K562 (cell line): ENCODE measurements around the gene DNASE1L1. TPM values are rescaled to one million over a fixed set of nuclear protein-coding genes. Genes with fewer than 3 reads are reported as not detected.

ENCODE experiments used
- BCOR ChIP-seq: fragments of 450-650 bp; IDR thresholded peaks from 2 replicates; pipeline ENCODE4 v1.6.1; 2016
- CBX5 ChIP-seq: IDR thresholded peaks from 2 replicates; pipeline ENCODE4 v1.6.1; 2014; ENCODE audit warnings: low read depth, borderline replicate concordance
- EHMT2 ChIP-seq: fragments of 450-650 bp; IDR thresholded peaks from 2 replicates; pipeline ENCODE4 v1.6.1; 2018; ENCODE audit warnings: antibody characterized with exemption
- FOXA3 ChIP-seq, 2 experiments: fragments of 450-650 bp in 1 of 2; sonication (generic) in 1 of 2; formaldehyde crosslinking; IDR thresholded peaks in 1 of 2; conservative IDR thresholded peaks in 1 of 2; 2 replicates each; pipeline versions ENCODE4 v1.4.0 to v1.8.0; 2020 to 2022; ENCODE audit warnings: mild to moderate bottlenecking in 2 of 2, missing genetic modification reagents in 1 of 2
- GABPB2 ChIP-seq: fragments of 250-450 bp; sonication (Bioruptor Pico); conservative IDR thresholded peaks from 2 replicates; pipeline ENCODE4 v1.5.1; 2021; ENCODE audit warnings: mild to moderate bottlenecking
- HDAC2 ChIP-seq: fragments of 450-650 bp; IDR thresholded peaks from 2 replicates; pipeline ENCODE4 v1.6.1; 2016; ENCODE audit warnings: mild to moderate bottlenecking
- ILF3 ChIP-seq: fragments of 450-650 bp; IDR thresholded peaks from 2 replicates; pipeline ENCODE4 v1.6.1; 2018; ENCODE audit warnings: antibody characterized with exemption, mild to moderate bottlenecking, moderate library complexity, borderline replicate concordance
- MECOM ChIP-seq: fragments of 250-450 bp; sonication (Bioruptor Pico); IDR thresholded peaks from 2 replicates; pipeline ENCODE4 v1.8.0; 2022; ENCODE audit warnings: inconsistent platforms
- MED1 ChIP-seq: sonication (generic); formaldehyde crosslinking; IDR thresholded peaks from 2 replicates; pipeline ENCODE4 v1.8.1; 2023; ENCODE audit warnings: missing genetic modification reagents, borderline replicate concordance
- MEIS2 ChIP-seq: fragments of 450-650 bp; IDR thresholded peaks from 2 replicates; pipeline ENCODE4 v1.6.1; 2014; ENCODE audit warnings: mild to moderate bottlenecking; ENCODE audit not compliant: partially characterized antibody
- NELFE ChIP-seq: IDR thresholded peaks from 2 replicates; pipeline ENCODE4 v1.6.1; 2011; ENCODE audit warnings: mild to moderate bottlenecking; ENCODE audit not compliant: insufficient read depth, insufficient read length
- NFYB ChIP-seq: IDR thresholded peaks from 2 replicates; pipeline ENCODE4 v1.6.1; 2011; ENCODE audit warnings: mild to moderate bottlenecking, moderate library complexity; ENCODE audit not compliant: insufficient read length; ENCODE audit errors: extremely low read depth
- NR3C1 ChIP-seq: sonication (generic); formaldehyde crosslinking; IDR thresholded peaks from 2 replicates; pipeline ENCODE4 v1.8.1; 2022; ENCODE audit warnings: missing genetic modification reagents
- NUFIP1 ChIP-seq: fragments of 450-650 bp; IDR thresholded peaks from 2 replicates; pipeline ENCODE4 v1.6.1; 2018; ENCODE audit not compliant: partially characterized antibody
- PCBP1 ChIP-seq: fragments of 200-400 bp; formaldehyde crosslinking; IDR thresholded peaks from 2 replicates; pipeline ENCODE4 v1.6.1; 2018; ENCODE audit warnings: mild to moderate bottlenecking, low read depth, low read length; ENCODE audit not compliant: poor library complexity, severe bottlenecking
- PHB2 ChIP-seq: fragments of 450-650 bp; IDR thresholded peaks from 2 replicates; pipeline ENCODE4 v1.6.1; 2017; ENCODE audit warnings: low read depth
- POLR2G ChIP-seq: fragments of 200-400 bp; formaldehyde crosslinking; IDR thresholded peaks from 2 replicates; pipeline ENCODE4 v1.6.1; 2017; ENCODE audit warnings: low read depth, mild to moderate bottlenecking, antibody characterized with exemption, low read length, moderate library complexity
- RBM39 ChIP-seq: fragments of 200-400 bp; formaldehyde crosslinking; optimal IDR thresholded peaks from 2 replicates; pipeline ENCODE3; 2018; ENCODE audit warnings: low read depth, low read length
- RFX7 ChIP-seq: fragments of 250-450 bp; sonication (Bioruptor Pico); IDR thresholded peaks from 2 replicates; pipeline ENCODE4 v1.5.1; 2021; ENCODE audit warnings: mild to moderate bottlenecking
- SREBF2 ChIP-seq: sonication (generic); formaldehyde crosslinking; IDR thresholded peaks from 2 replicates; pipeline ENCODE4 v1.4.0; 2020; ENCODE audit warnings: mild to moderate bottlenecking, missing genetic modification reagents
- TAL1 ChIP-seq: fragments of 450-650 bp; IDR thresholded peaks from 2 replicates; pipeline ENCODE4 v1.6.1; 2016; ENCODE audit warnings: mild to moderate bottlenecking
- TBP ChIP-seq: optimal IDR thresholded peaks from 2 replicates; pipeline ENCODE3; 2011; ENCODE audit warnings: low read depth, low read length, improper control_type of control experiment
- TCF3 ChIP-seq: sonication (generic); formaldehyde crosslinking; IDR thresholded peaks from 2 replicates; pipeline ENCODE4 v1.4.0; 2020; ENCODE audit warnings: mild to moderate bottlenecking, missing genetic modification reagents
- TEAD1 ChIP-seq, 2 experiments: fragments of 450-650 bp in 1 of 2; sonication (generic) in 1 of 2; formaldehyde crosslinking; IDR thresholded peaks; 2 replicates each; pipeline versions ENCODE4 v1.4.0 to v1.8.0; 2020 to 2022; ENCODE audit warnings: mild to moderate bottlenecking in 2 of 2, missing genetic modification reagents in 1 of 2
- ZBTB7A ChIP-seq: IDR thresholded peaks from 2 replicates; pipeline ENCODE4 v1.6.1; 2011; ENCODE audit warnings: low read depth, mild to moderate bottlenecking, low read length, moderate library complexity, borderline replicate concordance; ENCODE audit not compliant: control insufficient read depth
- ZKSCAN8 ChIP-seq: fragments of 200-800 bp; sonication (Bioruptor generic); IDR thresholded peaks from 2 replicates; pipeline ENCODE4 v1.6.1; 2016; ENCODE audit warnings: missing genetic modification characterization, missing compliant biosample characterization
- ZNF124 ChIP-seq: sonication (generic); formaldehyde crosslinking; IDR thresholded peaks from 2 replicates; pipeline ENCODE4 v1.8.1; 2022; ENCODE audit warnings: missing genetic modification reagents
- ZNF695 ChIP-seq: fragments of 450-650 bp; formaldehyde crosslinking; IDR thresholded peaks from 2 replicates; pipeline ENCODE4 v1.4.0; 2020; ENCODE audit warnings: mild to moderate bottlenecking, moderate library complexity
- ZNF75A ChIP-seq: fragments of 450-650 bp; formaldehyde crosslinking; IDR thresholded peaks from 2 replicates; pipeline ENCODE4 v1.4.0; 2020; ENCODE audit warnings: mild to moderate bottlenecking
- polyA plus RNA-seq, 8 experiments: library from polyadenylated mRNA; depleted of rRNA in 4 of 8; stranded (reverse) in 5 of 8; unstranded in 3 of 8; fragments of >200 nt; fragmentation: Nextera tagmentation in 2 of 8; fragmentation: Illumina TruSeq in 1 of 8; extraction: Ambion mirVana in 2 of 8; extraction: Trizol in 1 of 8; gene quantifications; 2 replicates each; pipeline versions ENCODE4 v1.2.1 to v1.2.3, GENCODE V29; 2011 to 2014; ENCODE audit warnings: inconsistent platforms in 1 of 8, missing spikeins in 1 of 8
- total RNA-seq, 7 experiments: library from RNA; depleted of rRNA in 6 of 7; stranded (reverse); fragments of >200 nt in 6 of 7; fragmentation: Illumina TruSeq in 2 of 7; extraction: Trizol in 2 of 7; gene quantifications; 2 replicates each; pipeline versions ENCODE4 v1.2.1 to v1.2.3, GENCODE V29; 2011 to 2021; ENCODE audit warnings: low replicate concordance in 1 of 7
- TF ChIP-seq, protein P1 (sequence below): fragments of 450-650 bp; formaldehyde crosslinking; IDR thresholded peaks from 2 replicates; pipeline ENCODE4 v1.4.0; 2022; ENCODE audit warnings: mild to moderate bottlenecking, moderate library complexity
- TF ChIP-seq, protein P2 (sequence below): fragments of 450-650 bp; IDR thresholded peaks from 2 replicates; pipeline ENCODE4 v1.6.1; 2016; ENCODE audit warnings: low read depth, mild to moderate bottlenecking, moderate library complexity

DNASE1L1 gene
- total and polyA plus RNA-seq, 9 of the 15 experiments (the other 6 are each of a cell fraction or from before 2014, with no cell fraction given) = 0.73 to 12.6 (median 7.9) TPM

DNA sequence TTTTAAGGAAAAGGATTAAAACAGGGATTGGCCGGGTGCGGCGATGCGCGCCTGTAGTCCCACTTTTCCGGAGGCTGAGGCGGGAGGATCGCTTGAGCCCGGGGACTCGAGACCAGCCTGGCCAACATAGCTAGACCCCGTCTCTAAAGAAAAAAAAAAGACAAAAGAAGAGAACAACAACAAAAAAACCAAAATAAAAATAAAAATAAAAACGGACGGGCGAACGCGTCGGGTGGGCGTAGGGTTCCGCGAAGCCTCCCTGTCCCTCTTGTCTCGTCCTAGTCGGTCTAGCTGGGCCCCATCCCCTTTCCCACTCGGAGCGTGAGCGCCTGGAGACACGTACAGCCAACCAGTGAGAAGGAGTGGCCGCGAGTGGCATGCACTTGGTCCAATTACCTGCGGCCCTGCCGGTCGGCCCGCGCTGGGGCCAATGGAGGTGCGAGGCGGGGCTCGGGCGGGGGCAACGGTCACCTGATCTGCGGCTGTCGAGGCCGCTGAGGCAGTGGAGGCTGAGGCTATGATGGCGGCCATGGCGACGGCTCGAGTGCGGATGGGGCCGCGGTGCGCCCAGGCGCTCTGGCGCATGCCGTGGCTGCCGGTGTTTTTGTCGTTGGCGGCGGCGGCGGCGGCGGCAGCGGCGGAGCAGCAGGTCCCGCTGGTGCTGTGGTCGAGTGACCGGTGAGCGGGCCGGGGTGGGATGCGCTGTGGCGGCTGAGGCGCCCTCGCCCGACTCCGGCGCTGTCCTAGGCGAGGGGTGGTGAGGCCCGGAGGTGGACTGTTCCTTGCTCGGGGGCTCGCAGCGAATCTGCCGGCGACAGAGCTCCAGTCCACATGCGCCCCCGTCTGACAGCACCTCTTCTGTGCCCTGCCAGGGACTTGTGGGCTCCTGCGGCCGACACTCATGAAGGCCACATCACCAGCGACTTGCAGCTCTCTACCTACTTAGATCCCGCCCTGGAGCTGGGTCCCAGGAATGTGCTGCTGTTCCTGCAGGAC lies 19.4 kb upstream of the DNASE1L1 start, which contains the start of gene ATP6AP1 (continued):
- TF ChIP-seq NFYB (peak; percentile 89), EHMT2 (no peak), CBX5 (no peak), SREBF2 (CRISPR knock-in tag) (no peak), HDAC2 (peak; percentile 86), PHB2 (no peak), MEIS2 (no peak), NELFE (no peak), BCOR (peak; percentile 97), ZBTB7A (0 out of 2 replicates have a peak, but pooled peaks have one; percentile 14), GABPB2 (no peak), ZNF75A (CRISPR knock-in tag) (no peak), TCF3 (CRISPR knock-in tag) (no peak), RBM39 (no peak), PCBP1 (no peak), FOXA3 (CRISPR knock-in tag; conservative IDR thresholded peaks at IDR 0.05 in 1 of 2, IDR thresholded peaks at IDR 0.05 in 1 of 2) (no peak), RFX7 (CRISPR knock-in tag) (no peak), MECOM (CRISPR knock-in tag) (no peak), NUFIP1 (no peak), ZKSCAN8 (CRISPR knock-in tag) (no peak), MED1 (no peak), TEAD1 (CRISPR knock-in tag; IDR thresholded peaks at IDR 0.05) (no peak), NR3C1 (CRISPR knock-in tag) (no peak), ZNF695 (CRISPR knock-in tag) (no peak), ZNF124 (CRISPR knock-in tag) (no peak), ILF3 (no peak), POLR2G (peak; percentile 86), TBP (peak; percentile 37), TAL1 (no peak)
- TF ChIP-seq, protein P1, sequence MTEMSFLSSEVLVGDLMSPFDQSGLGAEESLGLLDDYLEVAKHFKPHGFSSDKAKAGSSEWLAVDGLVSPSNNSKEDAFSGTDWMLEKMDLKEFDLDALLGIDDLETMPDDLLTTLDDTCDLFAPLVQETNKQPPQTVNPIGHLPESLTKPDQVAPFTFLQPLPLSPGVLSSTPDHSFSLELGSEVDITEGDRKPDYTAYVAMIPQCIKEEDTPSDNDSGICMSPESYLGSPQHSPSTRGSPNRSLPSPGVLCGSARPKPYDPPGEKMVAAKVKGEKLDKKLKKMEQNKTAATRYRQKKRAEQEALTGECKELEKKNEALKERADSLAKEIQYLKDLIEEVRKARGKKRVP (CRISPR knock-in tag) = no peak
- TF ChIP-seq, protein P2, sequence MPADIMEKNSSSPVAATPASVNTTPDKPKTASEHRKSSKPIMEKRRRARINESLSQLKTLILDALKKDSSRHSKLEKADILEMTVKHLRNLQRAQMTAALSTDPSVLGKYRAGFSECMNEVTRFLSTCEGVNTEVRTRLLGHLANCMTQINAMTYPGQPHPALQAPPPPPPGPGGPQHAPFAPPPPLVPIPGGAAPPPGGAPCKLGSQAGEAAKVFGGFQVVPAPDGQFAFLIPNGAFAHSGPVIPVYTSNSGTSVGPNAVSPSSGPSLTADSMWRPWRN = no peak
